BLaER1 treated with 17β-estradiol and CSF1 and Interleukin-3, amounts not matched to agents 10 nM and 100 nM (cell line): ENCODE measurements around the gene ELF5.

Experiments
- H3K27ac ChIP-seq, 11 experiments: shearing (Covaris generic); formaldehyde crosslinking; 2 replicates each; pipeline ENCODE4 v1.8.1; 2022
- H3K27me3 ChIP-seq, 11 experiments: shearing (Covaris generic); formaldehyde crosslinking; 2 replicates each; pipeline ENCODE4 v1.8.1; 2022
- H3K36me3 ChIP-seq, 11 experiments: shearing (Covaris generic); formaldehyde crosslinking; 2 replicates each; pipeline ENCODE4 v1.8.1; 2022
- H3K4me1 ChIP-seq, 10 experiments: shearing (Covaris generic); formaldehyde crosslinking; 2 replicates each; pipeline ENCODE4 v1.8.1; 2022
- H3K4me2 ChIP-seq, 11 experiments: shearing (Covaris generic); formaldehyde crosslinking; 2 replicates each; pipeline ENCODE4 v1.8.1; 2022
- H3K4me3 ChIP-seq, 10 experiments: shearing (Covaris generic); formaldehyde crosslinking; 2 replicates each; pipeline ENCODE4 v1.8.1; 2022
- H3K9ac ChIP-seq, 11 experiments: shearing (Covaris generic); formaldehyde crosslinking; 2 replicates each; pipeline ENCODE4 v1.8.1; 2022
- H3K9me3 ChIP-seq, 11 experiments: shearing (Covaris generic); formaldehyde crosslinking; replicated peaks in 1 of 11; 2 replicates each; pipeline ENCODE4 v1.8.1; 2022
- H4K20me1 ChIP-seq, 11 experiments: shearing (Covaris generic); formaldehyde crosslinking; 2 replicates each; pipeline ENCODE4 v1.8.1; 2022
- Cebpa-rat ChIP-seq, 11 experiments: shearing (Covaris generic); IDR thresholded peaks; 2 replicates each; pipeline ENCODE4 v1.8.1; 2022

The ELF5 gene

GRCh38 chr11:34542089-34542488 is 28.5 kb upstream of the ELF5 start:
- TF ChIP-seq Cebpa-rat (IDR thresholded peaks at IDR 0.05), result no peak
- Histone ChIP-seq H3K27me3 (no peaks in the 10 kb centered on the region), H3K36me3 (no peaks in the 10 kb centered on the region), H3K9me3 (no peaks in the 10 kb centered on the region), H3K4me3 (no peak overlapping the region), H3K4me2 (no peak overlapping the region), H3K27ac (no peak overlapping the region), H4K20me1 (no peaks in the 10 kb centered on the region), H3K4me1 (peaks cover 0 to 8% (median 0%) of the 10 kb centered on the region in 10 experiments; a peak in 3 of 20 replicates), H3K9ac (no peak overlapping the region)

- no peak overlapping the region for H3K4me3 ChIP-seq
- no peak for TF ChIP-seq Cebpa-rat (IDR thresholded peaks at IDR 0.05)
- H3K9me3 ChIP-seq, result no peaks in the 10 kb centered on the region
- no peaks in the 10 kb centered on the region for H3K36me3 ChIP-seq
- no peak overlapping the region for H3K27ac ChIP-seq
- no peaks in the 10 kb centered on the region for H4K20me1 ChIP-seq
- no peak overlapping the region for H3K9ac ChIP-seq
- H3K27me3 ChIP-seq, result no peaks in the 10 kb centered on the region
- H3K4me1 ChIP-seq, result no peaks in the 10 kb centered on the region
- no peak overlapping the region for H3K4me2 ChIP-seq
Measured at GRCh38 chr11:34540870-34541269, 27.3 kb upstream of the ELF5 start.

DNA sequence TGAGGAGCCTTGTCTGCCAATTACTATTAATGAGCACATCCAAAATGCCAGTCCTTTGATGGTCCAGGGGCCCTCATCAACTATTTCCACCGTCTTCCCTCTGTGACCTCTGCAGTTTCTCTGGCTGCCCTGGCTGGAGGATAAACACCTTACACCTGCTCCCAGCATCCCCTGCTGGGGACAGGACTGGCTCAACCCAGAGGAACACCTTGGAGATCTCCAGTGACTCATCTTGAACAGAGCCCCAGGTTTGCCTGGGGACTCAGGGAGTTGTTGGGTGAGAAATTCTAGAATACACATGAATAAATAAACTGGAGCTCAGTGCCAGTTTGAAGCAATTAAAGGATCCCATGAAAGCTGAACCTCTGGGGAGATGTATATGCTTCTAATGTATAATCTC is 24.0 kb upstream of the ELF5 start:
- Histone ChIP-seq H3K4me3 (no peak overlapping the region), H4K20me1 (no peaks in the 10 kb centered on the region), H3K36me3 (no peaks in the 10 kb centered on the region), H3K4me2 (no peak overlapping the region), H3K27me3 (no peaks in the 10 kb centered on the region), H3K27ac (no peak overlapping the region), H3K9ac (no peak overlapping the region), H3K4me1 (no peaks in the 10 kb centered on the region), H3K9me3 (peaks cover 9 to 18% (median 13%) of the 10 kb centered on the region in 11 experiments; a peak in 18 of 22 replicates)
- TF ChIP-seq Cebpa-rat (IDR thresholded peaks at IDR 0.05), result no peak

DNA sequence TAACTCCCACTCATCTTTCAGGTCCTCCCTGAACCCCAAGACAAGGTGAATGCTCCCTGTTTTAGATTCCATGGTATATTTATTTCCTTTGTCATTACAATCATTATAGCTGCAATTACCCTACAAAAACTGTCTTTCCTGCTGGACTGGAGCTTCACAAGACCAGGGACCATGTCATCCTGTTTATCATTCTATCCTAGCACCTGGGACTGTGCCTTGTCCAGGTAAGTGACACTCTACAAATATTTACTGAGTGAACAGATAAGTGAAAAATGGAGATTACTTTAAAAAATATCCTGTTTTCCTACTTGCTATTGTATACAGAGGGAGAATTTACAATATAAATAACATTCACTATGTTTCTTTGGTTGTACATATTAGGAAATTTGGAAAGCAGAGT is 22.5 kb upstream of the ELF5 start:
- Histone ChIP-seq H4K20me1 (no peaks in the 10 kb centered on the region), H3K27me3 (no peaks in the 10 kb centered on the region), H3K9me3 (peaks cover 9 to 19% (median 14%) of the 10 kb centered on the region in 11 experiments; a peak in 18 of 22 replicates), H3K36me3 (no peaks in the 10 kb centered on the region), H3K4me3 (no peak overlapping the region), H3K4me2 (no peak overlapping the region), H3K4me1 (no peaks in the 10 kb centered on the region), H3K27ac (no peak overlapping the region), H3K9ac (no peak overlapping the region)
- no peak for TF ChIP-seq Cebpa-rat (IDR thresholded peaks at IDR 0.05)

GRCh38 chr11:34534826-34535225 is 21.2 kb upstream of the ELF5 start:
- H4K20me1 ChIP-seq, result no peaks in the 10 kb centered on the region
- no peaks in the 10 kb centered on the region for H3K36me3 ChIP-seq
- no peak for TF ChIP-seq Cebpa-rat (IDR thresholded peaks at IDR 0.05)
- H3K9ac ChIP-seq, result no peak overlapping the region
- no peak overlapping the region for H3K4me2 ChIP-seq
- H3K27ac ChIP-seq, result no peak overlapping the region
- H3K4me1 ChIP-seq, result no peaks in the 10 kb centered on the region
- no peaks in the 10 kb centered on the region for H3K27me3 ChIP-seq
- no peak overlapping the region for H3K4me3 ChIP-seq
- peaks cover 9 to 19% (median 14%) of the 10 kb centered on the region in 11 experiments; a peak in 18 of 22 replicates for H3K9me3 ChIP-seq

DNA sequence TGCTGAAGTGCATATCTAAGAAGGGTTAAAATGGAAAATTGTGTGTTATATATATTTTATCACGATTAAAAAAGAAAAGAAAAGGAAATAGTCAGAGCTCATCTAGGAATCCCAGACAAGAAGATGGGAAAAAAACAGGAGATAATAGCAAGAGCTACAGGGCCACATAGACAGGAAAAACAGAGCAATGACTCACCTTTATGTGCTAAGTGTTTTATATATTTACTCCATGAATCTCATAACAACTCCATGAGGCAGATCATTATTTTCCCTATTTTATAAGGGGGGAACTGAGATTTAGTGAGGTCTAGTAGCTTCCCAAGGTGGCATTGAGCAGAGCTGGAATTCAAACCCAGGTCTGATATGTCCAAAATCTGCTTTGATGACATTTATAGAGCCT is 18.1 kb upstream of the ELF5 start:
- Histone ChIP-seq H3K9ac (no peak overlapping the region), H3K4me1 (no peaks in the 10 kb centered on the region), H3K4me3 (no peak overlapping the region), H3K27me3 (no peaks in the 10 kb centered on the region), H4K20me1 (no peaks in the 10 kb centered on the region), H3K27ac (no peak overlapping the region), H3K9me3 (peaks cover 9 to 19% (median 14%) of the 10 kb centered on the region in 11 experiments; a peak in 18 of 22 replicates), H3K36me3 (no peaks in the 10 kb centered on the region), H3K4me2 (no peak overlapping the region)
- no peak for TF ChIP-seq Cebpa-rat (IDR thresholded peaks at IDR 0.05)

DNA sequence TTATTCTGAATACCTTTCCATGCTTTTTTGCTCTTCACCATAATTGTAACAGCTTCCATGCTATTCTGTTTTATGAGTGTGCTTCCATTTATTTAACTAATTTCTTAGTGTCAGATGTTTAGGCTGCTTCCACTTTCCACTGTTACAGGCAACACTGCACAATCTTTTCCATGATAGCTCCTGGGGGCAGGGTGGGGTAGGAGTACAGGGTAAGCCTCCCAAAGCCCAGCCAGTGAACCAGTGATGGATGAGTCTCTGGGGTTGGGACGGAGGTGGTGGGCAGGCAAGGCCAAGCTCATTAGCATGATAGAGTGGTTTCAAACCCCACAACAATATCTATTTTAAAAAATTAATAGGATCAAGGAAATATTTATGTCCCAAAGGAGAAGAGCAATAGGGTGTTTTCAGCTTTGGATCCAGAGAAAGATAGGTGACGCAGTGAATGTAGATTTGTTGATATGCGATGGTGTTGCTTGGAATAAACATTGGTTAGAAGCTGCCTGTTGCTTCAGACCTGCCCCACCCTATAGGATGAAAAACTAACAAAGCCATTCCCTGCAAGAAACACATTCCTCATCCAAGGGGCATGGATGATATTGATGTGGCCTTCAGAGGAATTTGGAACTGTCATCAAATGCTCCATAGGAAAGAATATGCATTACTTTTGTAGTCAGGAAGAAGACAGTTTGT is 17.1 kb upstream of the ELF5 start:
- H3K27ac ChIP-seq, result no peak overlapping the region
- peaks cover 0 to 4% (median 0%) of the 10 kb centered on the region in 10 experiments; a peak in 1 of 20 replicates for H3K4me1 ChIP-seq
- no peak overlapping the region for H3K4me3 ChIP-seq
- no peak overlapping the region for H3K4me2 ChIP-seq
- no peaks in the 10 kb centered on the region for H3K27me3 ChIP-seq
- H4K20me1 ChIP-seq, result no peaks in the 10 kb centered on the region
- TF ChIP-seq Cebpa-rat (IDR thresholded peaks at IDR 0.05), result no peak
- H3K9ac ChIP-seq, result no peak overlapping the region
- peaks cover 9 to 19% (median 14%) of the 10 kb centered on the region in 11 experiments; a peak in 18 of 22 replicates for H3K9me3 ChIP-seq
- no peaks in the 10 kb centered on the region for H3K36me3 ChIP-seq

DNA sequence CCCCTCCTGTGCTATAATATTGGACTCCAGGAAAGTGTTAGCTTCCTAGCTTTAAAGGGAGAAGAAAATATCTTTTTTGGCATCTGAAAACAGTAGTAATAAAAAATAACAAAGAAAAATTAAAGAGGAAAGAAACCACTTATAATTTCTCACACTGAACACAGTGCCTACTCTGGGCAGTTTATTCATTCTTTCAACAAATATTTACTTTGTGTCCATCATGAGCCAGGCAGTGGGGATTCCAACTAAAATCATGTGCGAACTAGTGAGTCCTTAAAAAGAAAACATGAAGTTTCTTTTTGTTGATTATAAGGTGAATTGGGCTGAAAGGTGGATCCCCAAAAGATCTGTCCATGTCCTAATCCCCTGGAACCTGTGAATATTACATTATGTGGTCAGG is 16.0 kb upstream of the ELF5 start:
- H3K4me3 ChIP-seq, result no peak overlapping the region
- H3K36me3 ChIP-seq, result no peaks in the 10 kb centered on the region
- peaks cover 0 to 4% (median 0%) of the 10 kb centered on the region in 10 experiments; a peak in 1 of 20 replicates for H3K4me1 ChIP-seq
- no peak overlapping the region for H3K9ac ChIP-seq
- H3K27me3 ChIP-seq, result no peaks in the 10 kb centered on the region
- no peak overlapping the region for H3K4me2 ChIP-seq
- no peak overlapping the region for H3K27ac ChIP-seq
- H4K20me1 ChIP-seq, result no peaks in the 10 kb centered on the region
- peaks cover 3 to 12% (median 8%) of the 10 kb centered on the region in 11 experiments; a peak in 18 of 22 replicates for H3K9me3 ChIP-seq
- TF ChIP-seq Cebpa-rat (IDR thresholded peaks at IDR 0.05), result no peak

DNA sequence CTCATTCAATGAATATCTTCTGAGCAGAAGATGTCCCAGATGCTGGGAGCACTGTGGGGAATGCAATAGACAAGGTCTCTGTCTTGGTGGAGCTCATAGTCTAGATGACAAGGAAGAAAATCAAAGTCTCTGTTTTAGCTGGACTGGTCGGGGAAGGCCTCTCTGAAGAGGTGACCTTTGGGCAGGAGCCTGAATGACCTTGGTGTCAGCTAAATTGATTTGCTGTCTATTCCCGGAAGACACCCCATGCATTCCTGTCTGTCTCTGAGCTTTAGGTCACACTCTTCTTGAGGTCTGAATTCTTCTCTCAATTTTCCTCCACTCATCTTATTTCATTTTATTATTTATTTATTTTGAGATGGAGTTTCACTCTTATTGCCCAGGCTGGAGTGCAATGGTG is 14.5 kb upstream of the ELF5 start:
- no peak overlapping the region for H3K4me3 ChIP-seq
- no peaks in the 10 kb centered on the region for H3K36me3 ChIP-seq
- no peak overlapping the region for H3K27ac ChIP-seq
- no peaks in the 10 kb centered on the region for H4K20me1 ChIP-seq
- H3K27me3 ChIP-seq, result no peaks in the 10 kb centered on the region
- peaks cover 0 to 4% (median 0%) of the 10 kb centered on the region in 10 experiments; a peak in 1 of 20 replicates for H3K4me1 ChIP-seq
- TF ChIP-seq Cebpa-rat (IDR thresholded peaks at IDR 0.05), result no peak
- no peak overlapping the region for H3K9ac ChIP-seq
- H3K4me2 ChIP-seq, result no peak overlapping the region
- peaks cover 0 to 7% (median 0%) of the 10 kb centered on the region in 11 experiments; a peak in 1 of 22 replicates for H3K9me3 ChIP-seq
